GM13976 (cell line): ENCODE data around the gene HKDC1.

ENCODE experiments used
- DNase-seq: peaks from one replicate; pipeline ENCODE4 v3.0.0; 2012; ENCODE audit warnings: low spot score
- CTCF ChIP-seq: IDR thresholded peaks from 2 replicates; pipeline ENCODE4 v1.5.1; 2012; ENCODE audit warnings: borderline replicate concordance, mild to moderate bottlenecking; ENCODE audit not compliant: insufficient read depth; ENCODE audit errors: extremely low read depth, missing control alignments, control extremely low read depth
- in situ Hi-C: fragments of 300-500 bp; cut with MboI; formaldehyde crosslinking; loops from one replicate; pipeline ENCODE4 v1.12.0; 2022; ENCODE audit warnings: low sequenced_read_pairs, mixed read lengths, inconsistent platforms; ENCODE audit not compliant: unreplicated experiment

Gene HKDC1

DNA sequence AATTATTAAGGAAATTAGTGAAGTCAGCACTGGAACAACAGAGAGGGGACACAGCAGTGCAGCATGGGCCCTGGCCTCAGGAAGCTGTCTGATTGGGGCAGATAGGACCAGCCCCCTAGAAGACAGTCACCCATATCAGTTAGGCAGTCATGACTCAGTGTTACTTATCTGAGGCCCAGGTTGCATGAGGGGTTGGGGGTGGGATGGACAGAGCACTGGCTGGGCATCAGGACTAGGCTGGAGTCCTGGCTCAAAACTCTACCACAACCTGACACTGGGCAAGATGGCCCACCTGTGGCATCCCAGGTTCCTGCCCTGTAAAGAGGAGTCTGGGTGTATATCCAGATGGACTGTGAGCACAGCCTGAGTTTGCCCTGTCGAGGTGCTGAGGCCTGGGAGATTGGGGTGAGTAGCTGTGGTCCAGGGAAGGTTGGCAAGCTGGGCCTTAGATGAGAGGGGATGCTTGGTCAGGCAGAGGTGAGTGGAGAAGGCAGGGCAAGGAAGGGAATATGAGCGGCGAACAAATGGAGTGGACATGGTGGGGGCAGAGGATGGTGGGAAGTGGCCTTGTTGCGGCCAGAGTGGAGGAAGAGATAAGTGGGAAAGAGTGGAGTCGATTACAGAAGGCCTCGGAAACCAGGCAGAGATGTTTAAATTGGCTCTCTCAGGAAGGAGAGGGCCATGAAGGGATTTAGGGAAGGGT, 95.6 kb downstream of the HKDC1 start:
- TF ChIP-seq CTCF = no peak
- no peak for DNase-seq
- in situ Hi-C loops = no loop called here

- in situ Hi-C loops = no loop called here
- no peak for DNase-seq
- no peak for TF ChIP-seq CTCF
Observed at GRCh38 chr10:69316313-69317059, 96.4 kb downstream of the HKDC1 start.
